HepG2 (cell line): Measurements from ENCODE around the gene S100A13. TPM values are rescaled to one million over a fixed set of nuclear protein-coding genes. Genes with fewer than 3 reads are reported as not detected.
A peak's percentile ranks its signal among the peaks of the same experiment; 100 is the strongest.

Experiments used
- MXI1 ChIP-seq: IDR thresholded peaks from 3 replicates; pipeline ENCODE4 v1.6.1; 2012; ENCODE audit warnings: low read depth, low read length, inconsistent platforms, borderline replicate concordance
- SNRNP70 ChIP-seq: fragments of 200-400 bp; formaldehyde crosslinking; IDR thresholded peaks from 2 replicates; pipeline ENCODE4 v1.6.1; 2017; ENCODE audit warnings: mild to moderate bottlenecking, low read depth, low read length, moderate library complexity
- TARDBP ChIP-seq: sonication (generic); formaldehyde crosslinking; IDR thresholded peaks from 2 replicates; pipeline ENCODE4 v1.8.0; 2022; ENCODE audit warnings: mild to moderate bottlenecking, missing genetic modification reagents
- ZC3H4 ChIP-seq: sonication (generic); formaldehyde crosslinking; IDR thresholded peaks from 2 replicates; pipeline ENCODE4 v1.4.0; 2020; ENCODE audit warnings: missing genetic modification reagents, borderline replicate concordance
- ZFP36L2 ChIP-seq: sonication (generic); formaldehyde crosslinking; IDR thresholded peaks from 2 replicates; pipeline ENCODE4 v1.4.0; 2020; ENCODE audit warnings: missing genetic modification reagents
- ZNF550 ChIP-seq: sonication (generic); formaldehyde crosslinking; IDR thresholded peaks from 2 replicates; pipeline ENCODE4 v1.4.0; 2020; ENCODE audit warnings: mild to moderate bottlenecking, missing genetic modification reagents, borderline replicate concordance
- ZNF766 ChIP-seq: sonication (generic); formaldehyde crosslinking; IDR thresholded peaks from 2 replicates; pipeline ENCODE4 v1.5.0; 2020; ENCODE audit warnings: missing genetic modification reagents, borderline replicate concordance
- ZNF781 ChIP-seq: sonication (generic); formaldehyde crosslinking; IDR thresholded peaks from 2 replicates; pipeline ENCODE4 v1.5.1; 2020; ENCODE audit warnings: borderline replicate concordance, mild to moderate bottlenecking, missing genetic modification reagents; ENCODE audit errors: not compliant biosample characterization
- ZNF816 ChIP-seq: sonication (generic); formaldehyde crosslinking; IDR thresholded peaks from 2 replicates; pipeline ENCODE4 v1.8.0; 2022; ENCODE audit warnings: missing genetic modification reagents, mild to moderate bottlenecking, borderline replicate concordance
- polyA plus RNA-seq, 8 experiments: library from polyadenylated mRNA; depleted of rRNA in 3 of 8; stranded (reverse) in 7 of 8; unstranded in 1 of 8; fragments of >200 nt; fragmentation: Illumina TruSeq in 4 of 8; extraction: Trizol in 4 of 8; gene quantifications; 2 replicates each; pipeline versions ENCODE4 v1.2.1 to v1.2.3, GENCODE V29; 2011 to 2016; ENCODE audit warnings: low read depth in 4 of 8, missing spikeins in 1 of 8, mixed read lengths in 1 of 8; ENCODE audit not compliant: insufficient read depth in 1 of 8
- total RNA-seq, 5 experiments: library from RNA; depleted of rRNA; stranded (reverse); fragments of >200 nt; fragmentation: Illumina TruSeq; extraction: Trizol; gene quantifications; 2 replicates each; pipeline ENCODE4 v1.2.3, GENCODE V29; 2016; ENCODE audit warnings: low read depth in 1 of 5
- TF ChIP-seq, protein P1 (sequence below), 2 experiments: fragments of 450-650 bp in 1 of 2; sonication (generic) in 1 of 2; formaldehyde crosslinking; IDR thresholded peaks; 2 replicates each; pipeline versions ENCODE4 v1.5.0 to v1.8.0; 2020 to 2022; ENCODE audit warnings: mild to moderate bottlenecking in 1 of 2, missing genetic modification reagents in 1 of 2
- TF ChIP-seq, protein P2 (sequence below), 2 experiments: fragments of 450-650 bp in 1 of 2; sonication (generic) in 1 of 2; formaldehyde crosslinking in 1 of 2; IDR thresholded peaks; 2 replicates each; pipeline versions ENCODE4 v1.6.1 to v1.8.0; 2016 to 2022; ENCODE audit warnings: antibody characterized with exemption in 1 of 2, mild to moderate bottlenecking in 1 of 2, missing genetic modification reagents in 1 of 2
- TF ChIP-seq, protein P3 (sequence below): sonication (generic); formaldehyde crosslinking; IDR thresholded peaks from 2 replicates; pipeline ENCODE4 v1.5.0; 2020; ENCODE audit warnings: missing genetic modification reagents
- TF ChIP-seq, protein P4 (sequence below): sonication (generic); formaldehyde crosslinking; IDR thresholded peaks from 2 replicates; pipeline ENCODE4 v1.8.0; 2022; ENCODE audit warnings: low read depth, missing genetic modification reagents

Gene S100A13
- total and polyA plus RNA-seq, 2 of the 13 experiments (the other 11 are each of a cell fraction or from before 2014, with no cell fraction given), result 89.5 to 172 TPM

DNA sequence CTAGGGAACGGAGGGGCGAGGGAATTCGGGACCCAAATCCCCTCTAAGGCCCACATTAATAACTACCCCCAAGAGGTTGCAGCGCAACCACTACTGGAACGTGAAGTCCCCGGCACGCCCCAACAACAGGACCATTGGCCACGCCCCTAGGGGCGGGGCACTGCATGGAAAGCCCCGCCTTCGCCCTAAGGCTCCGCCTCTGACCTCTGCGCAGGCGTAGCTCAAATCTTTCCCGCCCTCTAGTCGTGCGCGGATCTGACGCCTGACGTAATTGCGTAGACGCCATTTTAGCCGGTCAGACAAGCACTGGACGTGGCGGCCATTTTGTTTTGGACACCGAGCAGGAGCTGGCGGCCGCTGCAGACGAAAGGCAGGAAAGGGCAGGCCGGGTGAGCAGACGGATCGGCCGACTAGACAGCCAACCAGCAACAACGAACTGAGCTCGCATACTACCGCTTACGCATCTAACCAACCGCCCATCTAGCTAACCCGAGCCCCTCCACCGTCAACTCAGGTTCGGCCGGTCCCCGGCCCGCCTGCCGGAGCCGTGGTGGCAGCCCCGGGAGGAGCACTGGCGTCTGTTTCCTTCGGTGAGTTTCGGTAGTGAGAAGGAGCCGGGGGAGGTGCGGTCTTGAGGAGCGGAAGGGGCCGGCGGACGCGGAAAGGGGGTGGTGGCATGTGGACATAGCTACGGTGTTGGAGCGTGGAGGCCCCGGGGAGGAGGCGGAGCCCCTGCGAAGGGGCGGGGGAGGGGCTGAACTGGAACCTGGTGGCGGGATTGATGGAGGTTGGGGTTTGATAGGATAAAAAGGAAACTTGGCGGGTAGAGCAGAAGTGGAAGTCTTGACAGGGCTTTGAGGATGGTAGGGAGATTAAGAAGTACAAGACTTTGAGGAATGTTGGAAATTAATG is 6.7 kb upstream of the S100A13 start, which contains the start of gene CHTOP (continued):
- TF ChIP-seq ZC3H4 (CRISPR knock-in tag) (peak; percentile 51; the same call in 1 of the 2 replicates), TARDBP (CRISPR knock-in tag) (peak; percentile 90), ZFP36L2 (CRISPR knock-in tag) (no peak), ZNF550 (CRISPR knock-in tag) (no peak), ZNF816 (peak; percentile 66; the same call in 1 of the 2 replicates), ZNF781 (CRISPR knock-in tag) (peak; percentile 75), SNRNP70 (no peak), MXI1 (peak; percentile 74; the same call in 1 of the 3 replicates), ZNF766 (CRISPR knock-in tag) (no peak)
- TF ChIP-seq, protein P1, sequence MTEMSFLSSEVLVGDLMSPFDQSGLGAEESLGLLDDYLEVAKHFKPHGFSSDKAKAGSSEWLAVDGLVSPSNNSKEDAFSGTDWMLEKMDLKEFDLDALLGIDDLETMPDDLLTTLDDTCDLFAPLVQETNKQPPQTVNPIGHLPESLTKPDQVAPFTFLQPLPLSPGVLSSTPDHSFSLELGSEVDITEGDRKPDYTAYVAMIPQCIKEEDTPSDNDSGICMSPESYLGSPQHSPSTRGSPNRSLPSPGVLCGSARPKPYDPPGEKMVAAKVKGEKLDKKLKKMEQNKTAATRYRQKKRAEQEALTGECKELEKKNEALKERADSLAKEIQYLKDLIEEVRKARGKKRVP (CRISPR knock-in tag; IDR thresholded peaks at IDR 0.05), result peak in 1 of 2 experiments; percentile 86; a peak in 2 of 4 replicates
- TF ChIP-seq, protein P2, sequence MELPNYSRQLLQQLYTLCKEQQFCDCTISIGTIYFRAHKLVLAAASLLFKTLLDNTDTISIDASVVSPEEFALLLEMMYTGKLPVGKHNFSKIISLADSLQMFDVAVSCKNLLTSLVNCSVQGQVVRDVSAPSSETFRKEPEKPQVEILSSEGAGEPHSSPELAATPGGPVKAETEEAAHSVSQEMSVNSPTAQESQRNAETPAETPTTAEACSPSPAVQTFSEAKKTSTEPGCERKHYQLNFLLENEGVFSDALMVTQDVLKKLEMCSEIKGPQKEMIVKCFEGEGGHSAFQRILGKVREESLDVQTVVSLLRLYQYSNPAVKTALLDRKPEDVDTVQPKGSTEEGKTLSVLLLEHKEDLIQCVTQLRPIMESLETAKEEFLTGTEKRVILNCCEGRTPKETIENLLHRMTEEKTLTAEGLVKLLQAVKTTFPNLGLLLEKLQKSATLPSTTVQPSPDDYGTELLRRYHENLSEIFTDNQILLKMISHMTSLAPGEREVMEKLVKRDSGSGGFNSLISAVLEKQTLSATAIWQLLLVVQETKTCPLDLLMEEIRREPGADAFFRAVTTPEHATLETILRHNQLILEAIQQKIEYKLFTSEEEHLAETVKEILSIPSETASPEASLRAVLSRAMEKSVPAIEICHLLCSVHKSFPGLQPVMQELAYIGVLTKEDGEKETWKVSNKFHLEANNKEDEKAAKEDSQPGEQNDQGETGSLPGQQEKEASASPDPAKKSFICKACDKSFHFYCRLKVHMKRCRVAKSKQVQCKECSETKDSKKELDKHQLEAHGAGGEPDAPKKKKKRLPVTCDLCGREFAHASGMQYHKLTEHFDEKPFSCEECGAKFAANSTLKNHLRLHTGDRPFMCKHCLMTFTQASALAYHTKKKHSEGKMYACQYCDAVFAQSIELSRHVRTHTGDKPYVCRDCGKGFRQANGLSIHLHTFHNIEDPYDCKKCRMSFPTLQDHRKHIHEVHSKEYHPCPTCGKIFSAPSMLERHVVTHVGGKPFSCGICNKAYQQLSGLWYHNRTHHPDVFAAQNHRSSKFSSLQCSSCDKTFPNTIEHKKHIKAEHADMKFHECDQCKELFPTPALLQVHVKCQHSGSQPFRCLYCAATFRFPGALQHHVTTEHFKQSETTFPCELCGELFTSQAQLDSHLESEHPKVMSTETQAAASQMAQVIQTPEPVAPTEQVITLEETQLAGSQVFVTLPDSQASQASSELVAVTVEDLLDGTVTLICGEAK (IDR thresholded peaks at IDR 0.05), result no peak
- TF ChIP-seq, protein P2 (CRISPR knock-in tag; IDR thresholded peaks at IDR 0.05), result peak; percentile 83
- TF ChIP-seq, protein P3, sequence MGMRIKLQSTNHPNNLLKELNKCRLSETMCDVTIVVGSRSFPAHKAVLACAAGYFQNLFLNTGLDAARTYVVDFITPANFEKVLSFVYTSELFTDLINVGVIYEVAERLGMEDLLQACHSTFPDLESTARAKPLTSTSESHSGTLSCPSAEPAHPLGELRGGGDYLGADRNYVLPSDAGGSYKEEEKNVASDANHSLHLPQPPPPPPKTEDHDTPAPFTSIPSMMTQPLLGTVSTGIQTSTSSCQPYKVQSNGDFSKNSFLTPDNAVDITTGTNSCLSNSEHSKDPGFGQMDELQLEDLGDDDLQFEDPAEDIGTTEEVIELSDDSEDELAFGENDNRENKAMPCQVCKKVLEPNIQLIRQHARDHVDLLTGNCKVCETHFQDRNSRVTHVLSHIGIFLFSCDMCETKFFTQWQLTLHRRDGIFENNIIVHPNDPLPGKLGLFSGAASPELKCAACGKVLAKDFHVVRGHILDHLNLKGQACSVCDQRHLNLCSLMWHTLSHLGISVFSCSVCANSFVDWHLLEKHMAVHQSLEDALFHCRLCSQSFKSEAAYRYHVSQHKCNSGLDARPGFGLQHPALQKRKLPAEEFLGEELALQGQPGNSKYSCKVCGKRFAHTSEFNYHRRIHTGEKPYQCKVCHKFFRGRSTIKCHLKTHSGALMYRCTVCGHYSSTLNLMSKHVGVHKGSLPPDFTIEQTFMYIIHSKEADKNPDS (CRISPR knock-in tag), result no peak
- TF ChIP-seq, protein P4, sequence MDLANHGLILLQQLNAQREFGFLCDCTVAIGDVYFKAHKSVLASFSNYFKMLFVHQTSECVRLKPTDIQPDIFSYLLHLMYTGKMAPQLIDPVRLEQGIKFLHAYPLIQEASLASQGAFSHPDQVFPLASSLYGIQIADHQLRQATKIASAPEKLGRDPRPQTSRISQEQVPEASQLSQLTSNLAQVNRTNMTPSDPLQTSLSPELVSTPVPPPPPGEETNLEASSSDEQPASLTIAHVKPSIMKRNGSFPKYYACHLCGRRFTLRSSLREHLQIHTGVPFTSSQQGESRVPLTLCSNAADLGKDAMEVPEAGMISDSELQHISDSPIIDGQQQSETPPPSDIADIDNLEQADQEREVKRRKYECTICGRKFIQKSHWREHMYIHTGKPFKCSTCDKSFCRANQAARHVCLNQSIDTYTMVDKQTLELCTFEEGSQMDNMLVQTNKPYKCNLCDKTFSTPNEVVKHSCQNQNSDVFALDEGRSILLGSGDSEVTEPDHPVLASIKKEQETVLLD, result peak; percentile 35; the same call in 1 of the 2 replicates
